Measurements from ENCODE around the gene PNPLA8.
"Not testable (repeated sequence)": the region's sequence is repeated elsewhere in the genome, so short reads cannot be mapped to it uniquely, and the experiment has no call there.

Gene PNPLA8

GRCh38 chr7:108488768-108489538 lies 37.0 kb downstream of the PNPLA8 start:
- in situ Hi-C loops (cut with HindIII; ENCODE audit: low pct_ligation_motif_present, low pct_unique_long_range_greater_than_20kb, low sequenced_read_pairs), result loop anchor here (25.0 kb wide), 1 partner anchor 302 kb away; no protein-coding TSS in a partner anchor

GRCh38 chr7:108487646-108488045 lies 38.3 kb downstream of the PNPLA8 start:
- in situ Hi-C loops (cut with HindIII; ENCODE audit: low pct_ligation_motif_present, low pct_unique_long_range_greater_than_20kb, low sequenced_read_pairs), result loop anchor here (25.0 kb wide), 1 partner anchor 300 kb away; no protein-coding TSS in a partner anchor
- no peak for DNase-seq

More at GRCh38 chr7:108488768-108489538, 37.0 kb downstream of the PNPLA8 start:
- DNase-seq, result no peak

GRCh38 chr7:108486291-108486966 lies 39.5 kb downstream of the PNPLA8 start:
- in situ Hi-C loops (cut with HindIII; ENCODE audit: low pct_ligation_motif_present, low pct_unique_long_range_greater_than_20kb, low sequenced_read_pairs), result loop anchor here (25.0 kb wide), 1 partner anchor 299 kb away; no protein-coding TSS in a partner anchor

GRCh38 chr7:108484137-108484536 lies 41.8 kb downstream of the PNPLA8 start:
- DNase-seq, result no peak
- in situ Hi-C loops (cut with HindIII; ENCODE audit: low pct_ligation_motif_present, low pct_unique_long_range_greater_than_20kb, low sequenced_read_pairs), result loop anchor here (25.0 kb wide), 1 partner anchor 297 kb away; no protein-coding TSS in a partner anchor

More at GRCh38 chr7:108486291-108486966, 39.5 kb downstream of the PNPLA8 start:
- no peak for DNase-seq

- in situ Hi-C loops (cut with HindIII; ENCODE audit: low pct_ligation_motif_present, low pct_unique_long_range_greater_than_20kb, low sequenced_read_pairs), result loop anchor here (25.0 kb wide), 1 partner anchor 293 kb away; no protein-coding TSS in a partner anchor
- DNase-seq, result peak; percentile 52
These were observed 45.6 kb downstream of the PNPLA8 start for GRCh38 chr7:108480311-108480710.

- in situ Hi-C loops (cut with HindIII; ENCODE audit: low pct_ligation_motif_present, low pct_unique_long_range_greater_than_20kb, low sequenced_read_pairs), result loop anchor here (25.0 kb wide), 1 partner anchor 292 kb away; no protein-coding TSS in a partner anchor
- no peak for DNase-seq
These were observed 46.2 kb downstream of the PNPLA8 start for GRCh38 chr7:108479751-108480150.

- in situ Hi-C loops (cut with HindIII; ENCODE audit: low pct_ligation_motif_present, low pct_unique_long_range_greater_than_20kb, low sequenced_read_pairs), result loop anchor here (25.0 kb wide), 1 partner anchor 292 kb away; no protein-coding TSS in a partner anchor
- no peak for DNase-seq
These were observed 46.8 kb downstream of the PNPLA8 start for GRCh38 chr7:108479118-108479517.

GRCh38 chr7:108468246-108468645 lies 57.7 kb downstream of the PNPLA8 start:
- no peak for DNase-seq
- in situ Hi-C loops (cut with HindIII; ENCODE audit: low pct_ligation_motif_present, low pct_unique_long_range_greater_than_20kb, low sequenced_read_pairs), result no loop called here

- no peak for DNase-seq
- in situ Hi-C loops (cut with HindIII; ENCODE audit: low pct_ligation_motif_present, low pct_unique_long_range_greater_than_20kb, low sequenced_read_pairs), result no loop called here
These were observed 58.5 kb downstream of the PNPLA8 start for GRCh38 chr7:108467391-108467790.

GRCh38 chr7:108466322-108466721 lies 59.6 kb downstream of the PNPLA8 start:
- DNase-seq; in situ Hi-C loops (cut with HindIII; ENCODE audit: low pct_ligation_motif_present, low pct_unique_long_range_greater_than_20kb, low sequenced_read_pairs): not testable (repeated sequence)

- in situ Hi-C loops (cut with HindIII; ENCODE audit: low pct_ligation_motif_present, low pct_unique_long_range_greater_than_20kb, low sequenced_read_pairs), result no loop called here
- no peak for DNase-seq
These were observed 61.2 kb downstream of the PNPLA8 start for GRCh38 chr7:108464743-108465142.

GRCh38 chr7:108463613-108464012 lies 62.3 kb downstream of the PNPLA8 start:
- no peak for DNase-seq
- in situ Hi-C loops (cut with HindIII; ENCODE audit: low pct_ligation_motif_present, low pct_unique_long_range_greater_than_20kb, low sequenced_read_pairs), result no loop called here

GRCh38 chr7:108461840-108462239 lies 64.1 kb downstream of the PNPLA8 start:
- DNase-seq, result peak; percentile 63
- in situ Hi-C loops (cut with HindIII; ENCODE audit: low pct_ligation_motif_present, low pct_unique_long_range_greater_than_20kb, low sequenced_read_pairs), result no loop called here

GRCh38 chr7:108460964-108461363 lies 65.0 kb downstream of the PNPLA8 start:
- in situ Hi-C loops (cut with HindIII; ENCODE audit: low pct_ligation_motif_present, low pct_unique_long_range_greater_than_20kb, low sequenced_read_pairs), result no loop called here
- no peak for DNase-seq

- DNase-seq, result peak; percentile 62
- in situ Hi-C loops (cut with HindIII; ENCODE audit: low pct_ligation_motif_present, low pct_unique_long_range_greater_than_20kb, low sequenced_read_pairs), result no loop called here
These were observed 65.9 kb downstream of the PNPLA8 start for GRCh38 chr7:108459922-108460551.

- in situ Hi-C loops (cut with HindIII; ENCODE audit: low pct_ligation_motif_present, low pct_unique_long_range_greater_than_20kb, low sequenced_read_pairs), result no loop called here
- no peak for DNase-seq
These were observed 68.1 kb downstream of the PNPLA8 start for GRCh38 chr7:108457871-108458270.

GRCh38 chr7:108456845-108457540 lies 68.9 kb downstream of the PNPLA8 start:
- DNase-seq, result no peak
- in situ Hi-C loops (cut with HindIII; ENCODE audit: low pct_ligation_motif_present, low pct_unique_long_range_greater_than_20kb, low sequenced_read_pairs), result no loop called here

- DNase-seq, result peak; percentile 31
These were observed 69.8 kb downstream of the PNPLA8 start, which contains the start of gene NRCAM for GRCh38 chr7:108455998-108456677. NRCAM (minus strand) TSS chr7:108456436; CDS start chr7:108240064, 216,372 bp downstream.

More at GRCh38 chr7:108455998-108456677, 69.8 kb downstream of the PNPLA8 start, which contains the start of gene NRCAM:
- in situ Hi-C loops (cut with HindIII; ENCODE audit: low pct_ligation_motif_present, low pct_unique_long_range_greater_than_20kb, low sequenced_read_pairs), result no loop called here
